ENCODE measurements around the gene SENP2. TPM values are rescaled to one million over a fixed set of nuclear protein-coding genes. Genes with fewer than 3 reads are reported as not detected.

SENP2 gene
- polyA plus RNA-seq, 1 experiment: 28.1 TPM

- CTCF ChIA-PET: interaction anchor here (0.7 to 3.6 kb wide), 3 partner anchors 11 to 1290 kb away, joined by 3 to 18 read pairs (median 7); no protein-coding TSS in a partner anchor
- H3K27me3 ChIP-seq (ENCODE audit: control insufficient read depth, insufficient read depth, low read length): no peaks in the 10 kb centered on the region
- no peak overlapping the region for H3K27ac ChIP-seq (ENCODE audit: low read depth, low read length)
- no peak for TF ChIP-seq CTCF (IDR thresholded peaks at IDR 0.05; ENCODE audit: low read depth, low read length)
- POLR2A ChIA-PET: interaction anchor here (1.0 kb wide), 1 partner anchor 11 kb away, joined by 5 read pairs; no protein-coding TSS in a partner anchor
- H3K4me3 ChIP-seq (ENCODE audit: low read depth, low read length): no peak overlapping the region
- no peaks in the 10 kb centered on the region for H3K9me3 ChIP-seq (ENCODE audit: control insufficient read depth, insufficient read depth, low read length)
- DNase-seq (ENCODE audit: low read depth, low spot score): no peak
Observed at GRCh38 chr3:185649414-185649813, 63.3 kb downstream of the SENP2 start.

GRCh38 chr3:185651971-185652370 lies 65.9 kb downstream of the SENP2 start:
- CTCF ChIA-PET: interaction anchor here (0.6 to 3.6 kb wide), 2 partner anchors 9 to 291 kb away, joined by 3 to 18 read pairs; no protein-coding TSS in a partner anchor
- H3K9me3 ChIP-seq (ENCODE audit: control insufficient read depth, insufficient read depth, low read length): no peaks in the 10 kb centered on the region
- no peak for DNase-seq (ENCODE audit: low read depth, low spot score)
- no peak for TF ChIP-seq CTCF (IDR thresholded peaks at IDR 0.05; ENCODE audit: low read depth, low read length)
- POLR2A ChIA-PET: no interaction called here
- no peak overlapping the region for H3K4me3 ChIP-seq (ENCODE audit: low read depth, low read length)
- no peaks in the 10 kb centered on the region for H3K27me3 ChIP-seq (ENCODE audit: control insufficient read depth, insufficient read depth, low read length)
- no peak overlapping the region for H3K27ac ChIP-seq (ENCODE audit: low read depth, low read length)

GRCh38 chr3:185653949-185654757 lies 68.1 kb downstream of the SENP2 start:
- H3K9me3 ChIP-seq (ENCODE audit: control insufficient read depth, insufficient read depth, low read length): no peaks in the 10 kb centered on the region
- H3K4me3 ChIP-seq (ENCODE audit: low read depth, low read length): no peak overlapping the region
- H3K27ac ChIP-seq (ENCODE audit: low read depth, low read length): no peak overlapping the region
- ChIA-PET POLR2A (no interaction called here), CTCF (interaction anchor here (0.6 kb wide), 1 partner anchor 112 kb away, joined by 3 read pairs; no protein-coding TSS in a partner anchor)
- no peak for DNase-seq (ENCODE audit: low read depth, low spot score)
- no peak for TF ChIP-seq CTCF (IDR thresholded peaks at IDR 0.05; ENCODE audit: low read depth, low read length)
- H3K27me3 ChIP-seq (ENCODE audit: control insufficient read depth, insufficient read depth, low read length): no peaks in the 10 kb centered on the region

- CTCF ChIA-PET: no interaction called here
- no peak overlapping the region for H3K27ac ChIP-seq (ENCODE audit: low read depth, low read length)
Observed at GRCh38 chr3:185654758-185655145, 68.7 kb downstream of the SENP2 start.

More at GRCh38 chr3:185654758-185655145, 68.7 kb downstream of the SENP2 start:
- no peak for TF ChIP-seq CTCF (IDR thresholded peaks at IDR 0.05; ENCODE audit: low read depth, low read length)
- DNase-seq (ENCODE audit: low read depth, low spot score): no peak
- POLR2A ChIA-PET: no interaction called here
- no peaks in the 10 kb centered on the region for H3K9me3 ChIP-seq (ENCODE audit: control insufficient read depth, insufficient read depth, low read length)
- no peaks in the 10 kb centered on the region for H3K27me3 ChIP-seq (ENCODE audit: control insufficient read depth, insufficient read depth, low read length)
- no peak overlapping the region for H3K4me3 ChIP-seq (ENCODE audit: low read depth, low read length)

Data from AG04450 (cell line).